ENCODE measurements around the gene KLHL4.

DNA sequence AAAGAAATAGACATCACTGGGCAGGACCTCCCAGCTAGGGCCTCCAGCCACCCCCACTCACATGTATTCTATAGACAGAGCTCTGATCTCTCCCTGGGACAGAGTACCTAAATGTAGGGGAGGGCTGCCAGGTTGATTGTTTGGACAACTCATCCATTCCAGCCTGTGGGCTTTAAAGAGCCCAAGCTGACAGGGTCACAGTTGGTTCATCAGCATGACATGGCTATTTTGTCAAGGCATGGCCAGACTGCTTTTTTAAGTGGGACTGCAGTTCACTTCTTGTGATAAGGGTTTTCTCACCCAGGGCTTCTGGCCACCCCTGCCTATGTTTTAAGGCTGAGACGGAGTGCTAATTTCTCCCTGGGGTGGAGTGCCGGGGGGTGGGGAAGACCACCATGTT is 63.3 kb downstream of the KLHL4 start:
- TF ChIP-seq, protein P1, sequence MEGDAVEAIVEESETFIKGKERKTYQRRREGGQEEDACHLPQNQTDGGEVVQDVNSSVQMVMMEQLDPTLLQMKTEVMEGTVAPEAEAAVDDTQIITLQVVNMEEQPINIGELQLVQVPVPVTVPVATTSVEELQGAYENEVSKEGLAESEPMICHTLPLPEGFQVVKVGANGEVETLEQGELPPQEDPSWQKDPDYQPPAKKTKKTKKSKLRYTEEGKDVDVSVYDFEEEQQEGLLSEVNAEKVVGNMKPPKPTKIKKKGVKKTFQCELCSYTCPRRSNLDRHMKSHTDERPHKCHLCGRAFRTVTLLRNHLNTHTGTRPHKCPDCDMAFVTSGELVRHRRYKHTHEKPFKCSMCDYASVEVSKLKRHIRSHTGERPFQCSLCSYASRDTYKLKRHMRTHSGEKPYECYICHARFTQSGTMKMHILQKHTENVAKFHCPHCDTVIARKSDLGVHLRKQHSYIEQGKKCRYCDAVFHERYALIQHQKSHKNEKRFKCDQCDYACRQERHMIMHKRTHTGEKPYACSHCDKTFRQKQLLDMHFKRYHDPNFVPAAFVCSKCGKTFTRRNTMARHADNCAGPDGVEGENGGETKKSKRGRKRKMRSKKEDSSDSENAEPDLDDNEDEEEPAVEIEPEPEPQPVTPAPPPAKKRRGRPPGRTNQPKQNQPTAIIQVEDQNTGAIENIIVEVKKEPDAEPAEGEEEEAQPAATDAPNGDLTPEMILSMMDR (IDR thresholded peaks at IDR 0.05; ENCODE audit: low read length): no peak
- no peak for TF ChIP-seq EZH2phosphoT487 (IDR thresholded peaks at IDR 0.05; ENCODE audit: low read length)
